GM10847 (cell line): ENCODE data around the gene GTF3C5.

Experiments used
- POLR2A ChIP-seq: IDR thresholded peaks from 2 replicates; pipeline ENCODE4 v1.6.1; 2011; ENCODE audit not compliant: insufficient read length; ENCODE audit errors: extremely low read depth

The GTF3C5 gene

DNA sequence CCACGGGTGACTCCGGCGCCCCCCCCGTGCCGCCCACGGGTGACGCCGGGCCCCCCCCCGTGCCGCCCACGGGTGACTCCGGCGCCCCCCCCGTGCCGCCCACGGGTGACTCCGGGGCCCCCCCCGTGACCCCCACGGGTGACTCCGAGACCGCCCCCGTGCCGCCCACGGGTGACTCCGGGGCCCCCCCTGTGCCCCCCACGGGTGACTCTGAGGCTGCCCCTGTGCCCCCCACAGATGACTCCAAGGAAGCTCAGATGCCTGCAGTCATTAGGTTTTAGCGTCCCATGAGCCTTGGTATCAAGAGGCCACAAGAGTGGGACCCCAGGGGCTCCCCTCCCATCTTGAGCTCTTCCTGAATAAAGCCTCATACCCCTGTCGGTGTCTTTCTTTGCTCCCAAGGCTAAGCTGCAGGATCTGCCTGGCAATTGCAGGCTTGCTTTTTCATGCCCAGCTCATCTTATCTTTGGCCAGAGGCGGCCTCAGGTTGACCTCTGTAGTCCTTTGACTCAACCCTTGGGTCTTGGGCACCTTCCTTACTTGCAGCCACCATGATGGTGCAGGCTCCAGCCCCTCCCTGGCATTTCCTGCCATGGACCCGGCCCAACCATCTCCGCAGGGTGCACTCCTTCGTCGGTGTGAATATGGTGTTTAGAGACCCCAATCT, 40.8 kb downstream of the GTF3C5 start:
- TF ChIP-seq POLR2A, result no peak

DNA sequence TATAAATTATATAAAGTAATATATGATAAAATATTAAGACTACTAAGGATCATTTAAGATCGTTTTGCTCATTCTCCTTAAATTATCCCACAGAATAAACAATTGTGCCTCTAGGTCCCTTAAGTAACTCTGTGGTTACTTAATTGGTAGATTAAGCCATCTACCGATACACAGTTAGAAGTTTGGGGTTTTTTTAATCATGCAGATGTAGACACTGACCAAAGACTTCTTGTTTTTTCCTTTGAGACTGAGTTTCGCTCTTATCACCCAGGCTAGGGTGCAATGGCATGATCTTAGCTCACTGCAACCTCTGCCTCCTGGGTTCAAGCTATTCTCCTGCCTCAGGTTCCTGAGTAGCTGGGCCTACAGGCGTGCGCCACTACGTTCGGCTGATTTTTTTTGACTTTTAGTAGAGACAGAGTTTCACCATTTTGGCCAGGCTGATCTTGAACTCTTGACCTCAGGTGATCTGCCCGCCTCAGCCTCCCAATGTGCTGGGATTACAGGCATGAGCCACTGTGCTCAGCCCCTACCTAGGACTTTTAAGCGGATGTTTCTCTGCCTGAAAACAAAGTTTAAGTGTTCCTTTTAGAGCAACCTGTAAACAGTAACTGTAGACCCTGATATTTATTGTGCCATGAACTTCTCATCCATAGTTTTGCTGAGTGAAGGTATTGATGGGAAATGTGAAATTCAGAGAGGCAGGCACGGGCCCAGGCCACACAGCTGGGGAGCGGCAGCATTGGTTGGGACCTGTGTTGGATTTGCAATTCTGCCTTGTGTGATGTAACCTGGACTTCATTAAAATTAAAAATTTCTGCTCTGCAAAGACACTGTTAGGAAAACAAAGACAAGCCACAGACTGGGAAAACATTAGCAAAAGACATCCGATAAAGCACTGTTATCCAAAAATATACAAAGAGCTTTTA, 42.6 kb downstream of the GTF3C5 start:
- TF ChIP-seq POLR2A, result no peak

DNA sequence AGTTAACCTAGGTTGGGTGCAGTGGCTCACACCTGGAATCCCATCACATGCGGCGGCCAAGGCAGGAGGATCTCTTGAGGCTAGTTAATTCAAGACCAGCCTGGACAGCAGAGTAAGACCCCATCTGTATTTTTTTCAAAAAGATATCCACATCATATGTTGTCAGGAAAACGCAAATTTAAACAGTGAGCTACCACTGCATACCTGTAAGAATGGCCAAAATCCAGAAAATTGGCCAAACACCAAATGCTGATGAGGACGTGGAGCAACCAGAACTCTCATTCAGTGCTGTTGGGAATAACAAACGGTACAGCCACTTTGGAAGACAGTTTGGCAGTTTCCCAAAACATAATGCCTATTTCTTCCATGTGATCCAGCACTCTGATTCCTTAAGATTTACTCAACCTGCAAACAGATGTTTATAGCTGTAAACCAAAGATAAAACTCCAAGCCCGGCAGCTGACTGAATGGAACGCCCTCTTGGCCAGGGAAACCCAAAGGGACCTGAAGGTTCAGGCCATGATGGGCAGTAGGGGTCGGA, 43.4 kb downstream of the GTF3C5 start:
- TF ChIP-seq POLR2A, result no peak

DNA sequence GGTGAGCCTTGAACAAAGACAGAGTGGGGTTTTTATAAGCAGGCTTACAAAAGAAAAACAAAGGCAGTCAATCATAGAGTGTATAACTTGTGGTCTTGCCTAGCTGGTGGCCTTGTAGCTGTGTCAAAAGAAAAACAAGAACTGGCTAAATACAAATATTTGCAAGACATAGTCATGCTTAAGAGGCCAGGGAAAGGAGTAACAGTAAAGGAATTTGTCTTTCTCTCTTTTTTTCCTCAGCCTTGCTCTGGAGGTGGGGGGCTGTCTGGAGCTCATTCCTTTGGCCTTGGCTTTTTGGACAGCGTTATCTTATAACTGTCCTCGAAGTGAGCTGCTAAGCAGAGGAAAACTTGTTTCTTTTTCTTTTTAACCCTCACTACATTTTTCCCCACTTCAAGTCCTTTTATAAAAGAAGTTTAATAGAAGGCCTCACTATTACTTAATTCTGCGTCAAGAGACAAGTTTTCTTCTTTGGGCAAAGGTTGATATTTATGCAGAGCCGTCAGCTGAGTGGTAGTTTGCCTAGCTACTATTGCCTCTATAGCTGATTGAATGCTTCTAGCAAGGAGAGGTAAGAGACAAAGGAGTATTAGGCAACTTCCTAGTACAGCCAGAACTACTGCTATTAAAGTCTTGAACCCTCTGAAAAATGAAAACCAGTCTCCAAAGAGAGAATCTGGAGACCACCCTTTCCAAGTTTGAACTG, 45.3 kb downstream of the GTF3C5 start:
- TF ChIP-seq POLR2A, result no peak

DNA sequence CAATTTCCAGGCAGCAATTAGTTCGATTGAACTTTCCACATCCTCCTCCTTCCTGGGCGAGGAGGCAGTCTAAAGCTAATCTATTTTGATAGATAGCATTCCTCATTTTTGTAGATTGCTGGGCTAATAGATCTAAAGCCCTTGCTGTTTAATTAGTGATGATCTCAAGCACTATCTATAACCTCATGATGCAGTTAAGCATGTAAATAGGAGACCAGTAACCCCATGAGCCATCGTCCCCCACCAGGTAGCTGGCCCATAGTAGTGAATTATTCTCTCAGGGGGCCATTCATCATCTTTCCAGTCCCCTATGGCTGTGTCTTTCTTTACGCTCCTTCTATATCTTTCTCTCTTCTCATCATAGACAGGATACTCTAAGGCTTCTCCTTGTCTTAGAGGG, 45.9 kb downstream of the GTF3C5 start:
- TF ChIP-seq POLR2A, result no peak

DNA sequence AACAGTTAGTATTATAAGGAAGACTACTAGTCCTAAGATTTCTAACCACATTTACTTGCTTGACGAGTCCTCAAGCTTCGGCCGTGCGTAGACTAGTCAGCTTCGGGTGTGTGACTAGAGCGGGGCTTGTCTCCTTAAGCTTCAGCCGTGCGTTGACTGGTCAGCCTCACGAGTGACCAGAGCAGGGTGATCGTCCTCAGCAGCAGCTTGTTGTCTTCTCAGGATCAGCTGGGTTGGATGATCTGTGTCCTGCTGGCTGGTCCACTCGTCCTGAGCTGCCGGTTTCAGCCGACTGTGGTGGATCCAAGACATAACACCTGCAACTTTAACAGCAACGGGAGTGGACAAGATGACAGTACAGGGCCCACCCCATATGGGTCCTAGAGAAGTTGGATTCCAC, 47.7 kb downstream of the GTF3C5 start:
- TF ChIP-seq POLR2A, result no peak

DNA sequence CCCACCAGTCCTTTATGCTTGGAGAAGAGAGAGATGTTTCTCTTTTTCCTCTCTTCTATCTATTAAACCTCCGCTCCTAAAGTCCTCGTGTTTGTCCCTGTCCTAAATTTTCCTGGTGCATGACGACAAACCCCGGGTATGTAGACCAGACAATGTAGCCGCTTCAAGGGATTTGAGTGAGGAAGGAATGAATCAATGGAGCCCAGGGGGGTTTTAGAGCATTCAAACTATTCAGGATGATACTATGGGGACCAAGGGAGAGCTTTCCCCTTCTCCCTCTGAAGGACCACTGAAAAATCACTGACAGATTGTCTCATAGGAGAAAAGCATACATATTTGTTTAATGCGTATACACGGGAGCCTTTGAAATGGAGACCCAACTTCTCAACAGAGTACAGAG, 49.4 kb downstream of the GTF3C5 start:
- TF ChIP-seq POLR2A, result no peak

DNA sequence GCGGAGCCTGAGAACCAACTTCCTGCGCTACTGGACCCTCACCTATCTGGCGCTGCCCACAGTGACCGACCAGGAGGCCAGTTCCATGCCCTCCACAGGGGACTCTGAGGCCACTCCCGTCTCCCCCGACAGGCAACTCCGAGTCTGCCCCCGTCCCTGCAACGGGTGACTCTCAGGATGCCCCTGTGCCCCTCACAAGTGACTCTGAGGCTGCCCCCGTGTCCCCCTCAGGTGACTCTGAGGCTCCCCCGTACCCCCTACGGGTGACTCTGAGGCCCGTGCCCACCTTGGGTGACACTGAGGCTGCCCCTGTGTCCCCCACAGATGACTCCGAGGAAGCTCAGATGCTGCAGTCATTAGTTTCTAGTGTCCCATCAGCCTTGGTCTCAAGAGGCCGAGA, 56.1 kb downstream of the GTF3C5 start:
- TF ChIP-seq POLR2A, result no peak

DNA sequence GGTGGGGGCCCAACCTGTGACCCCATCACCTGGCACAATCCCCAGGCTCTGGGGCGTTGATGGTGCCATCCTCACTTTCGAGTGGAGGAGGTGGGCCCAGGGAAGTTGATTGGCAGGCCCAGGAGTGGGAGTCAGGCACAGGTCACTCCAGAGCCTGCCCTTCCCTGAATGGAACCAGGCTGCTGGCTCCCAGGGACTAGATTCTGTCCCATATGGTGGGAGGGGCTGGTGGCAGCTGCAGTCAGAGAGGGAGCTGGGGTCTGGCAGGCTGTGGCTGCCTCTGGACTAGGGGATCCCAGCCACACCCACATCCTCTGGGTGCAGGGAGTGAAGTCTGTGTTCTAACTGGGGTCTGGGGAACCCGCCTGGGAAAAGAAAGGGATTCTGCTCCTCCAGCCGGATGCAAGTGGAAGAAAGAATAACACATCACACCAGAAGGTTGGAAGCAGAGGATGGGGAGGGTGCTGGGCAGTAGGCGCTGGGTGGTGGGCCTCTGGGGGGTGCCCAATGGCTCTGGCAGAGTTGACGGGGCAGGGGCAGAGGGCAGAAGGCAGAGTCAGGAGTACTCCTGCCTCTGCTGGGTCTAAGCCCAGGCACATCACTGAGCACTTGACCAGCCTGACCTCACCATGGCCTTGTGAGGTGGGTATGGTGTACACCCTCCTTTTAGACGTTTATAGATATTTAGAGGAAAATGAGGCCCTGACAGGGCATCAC, 56.8 kb downstream of the GTF3C5 start:
- no peak for TF ChIP-seq POLR2A

DNA sequence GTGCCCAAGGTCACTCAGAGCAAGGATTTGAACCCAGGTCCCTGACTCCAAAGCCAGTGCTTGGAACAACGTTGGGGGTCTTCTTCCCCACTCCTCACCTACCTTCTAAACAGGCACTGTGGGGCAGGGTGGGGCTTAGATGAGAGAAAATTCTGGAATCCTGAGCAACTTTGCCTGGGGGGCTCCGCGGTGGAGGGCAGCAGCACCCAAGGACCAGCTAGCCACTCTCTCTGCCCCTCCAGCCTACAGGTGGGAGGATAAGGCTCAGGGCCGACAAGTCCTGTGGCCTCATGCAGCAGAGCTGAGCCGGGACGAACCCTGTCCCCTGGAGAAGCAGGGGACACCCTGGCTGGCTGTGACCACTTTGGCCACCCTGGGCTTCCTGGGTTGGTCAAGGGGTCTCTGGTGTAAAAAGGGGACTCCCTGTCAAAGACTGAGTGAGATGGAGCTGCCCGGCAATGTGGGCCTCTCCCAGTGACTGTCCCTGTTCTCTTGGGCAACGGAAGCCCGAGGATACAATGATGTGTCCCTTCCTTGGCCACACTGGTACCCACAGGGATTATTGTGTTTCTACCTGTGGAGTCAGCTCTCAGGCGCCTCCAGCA, 57.5 kb downstream of the GTF3C5 start:
- no peak for TF ChIP-seq POLR2A

DNA sequence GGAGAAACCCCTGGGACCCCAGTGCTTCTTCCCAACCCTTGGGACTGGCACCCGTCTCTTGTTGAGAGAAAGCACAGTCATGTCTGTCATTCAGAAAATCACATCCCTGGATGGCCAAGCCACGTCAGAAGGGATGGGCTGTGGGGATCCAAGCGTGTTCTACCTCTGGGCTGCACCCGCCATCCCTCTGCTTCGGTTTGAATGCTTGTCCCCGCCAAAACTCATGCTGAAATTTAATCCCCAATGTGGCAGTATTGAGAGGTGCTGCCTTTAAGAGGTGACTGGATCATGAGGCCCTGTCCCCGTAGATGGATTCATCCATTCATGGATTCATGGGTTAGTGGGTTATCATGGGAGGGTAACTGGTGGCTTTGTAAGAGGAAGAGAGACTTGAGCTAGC, 58.0 kb downstream of the GTF3C5 start:
- TF ChIP-seq POLR2A, result no peak

DNA sequence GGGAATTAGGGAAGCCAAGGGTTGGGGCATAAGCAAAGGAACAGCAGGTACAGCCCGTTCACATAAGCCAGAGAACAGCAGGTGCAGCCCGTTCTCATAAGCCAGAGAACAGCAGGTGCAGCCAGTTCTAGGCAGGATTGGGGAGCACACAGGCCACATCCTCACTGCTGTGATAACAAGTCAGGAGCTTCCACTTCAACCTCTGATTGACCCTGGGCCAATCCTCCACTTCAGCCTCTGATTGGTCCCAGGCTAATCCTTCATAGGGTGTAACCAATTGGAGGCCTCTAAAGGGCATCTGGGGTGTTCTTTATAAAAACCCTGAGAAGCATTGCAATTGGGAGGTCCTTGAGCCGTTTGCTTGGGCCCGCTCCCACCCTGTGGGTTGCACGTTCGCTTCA, 58.5 kb downstream of the GTF3C5 start:
- TF ChIP-seq POLR2A, result no peak

DNA sequence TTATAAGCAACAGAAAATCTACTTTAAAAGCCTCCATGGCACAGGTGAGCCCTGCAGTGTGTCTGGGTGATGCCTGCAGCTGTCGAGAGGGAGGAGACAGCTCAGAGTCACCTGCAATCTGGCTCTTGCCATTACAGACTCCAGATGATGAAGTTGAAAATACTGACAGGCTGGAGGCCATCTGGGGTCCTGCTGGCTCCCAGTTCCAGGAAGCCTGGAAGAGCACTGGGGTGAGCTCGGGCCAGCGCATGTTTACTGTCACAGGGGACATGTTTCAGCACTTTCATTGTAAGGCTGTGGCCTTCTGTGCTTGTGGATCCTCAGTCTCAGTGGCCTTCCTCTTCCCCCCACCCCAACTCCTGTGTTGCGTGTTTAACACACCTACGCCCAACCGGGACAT, 59.4 kb downstream of the GTF3C5 start:
- no peak for TF ChIP-seq POLR2A

DNA sequence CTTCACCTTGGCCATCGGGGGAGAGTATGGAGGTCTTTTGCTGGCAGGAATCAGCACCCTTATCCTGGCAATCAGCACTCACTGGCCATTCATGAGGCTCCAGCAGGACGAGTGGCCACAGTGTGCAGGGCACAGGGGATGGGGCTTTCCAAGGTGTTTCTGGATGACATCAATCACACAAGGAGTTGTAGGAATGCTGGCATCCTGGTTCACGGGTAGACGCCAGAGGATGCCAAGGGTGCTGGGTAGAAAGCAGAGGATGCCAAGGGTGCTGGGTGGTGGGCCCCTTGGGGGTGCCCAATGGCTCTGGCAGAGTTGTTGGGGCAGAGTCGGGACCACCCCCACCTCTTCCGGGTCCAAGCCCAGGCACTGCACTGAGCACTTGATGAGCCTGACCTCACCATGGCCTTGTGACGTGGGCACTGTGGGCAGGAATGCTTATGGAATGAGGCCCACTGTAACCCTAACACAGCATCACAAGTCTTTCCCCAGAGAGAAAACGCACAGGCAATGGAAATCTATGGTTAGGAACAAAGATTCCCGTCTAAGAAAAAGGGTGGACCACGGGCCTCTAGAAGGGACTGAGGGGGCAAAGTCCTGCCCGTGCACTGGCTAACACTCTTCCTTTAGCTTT, 60.1 kb downstream of the GTF3C5 start:
- no peak for TF ChIP-seq POLR2A
